ENCODE results near the gene FCER2. TPM values are rescaled to one million over a fixed set of nuclear protein-coding genes. Genes with fewer than 3 reads are reported as not detected.
A peak's percentile ranks its signal among the peaks of the same experiment; 100 is the strongest.

The FCER2 gene
- total RNA-seq, 3 donors from 2014 or later (not counting 1 experiment from before 2014, with no cell fraction given) = 0.52 to 1.2 (median 1.0) TPM

- H3K36me3 Mint-ChIP-seq = no peaks in the 10 kb centered on the region
- H3K4me1 Mint-ChIP-seq = peaks cover 6 to 34% of the 10 kb centered on the region in 2 donors
- Histone ChIP-seq H3K4me1 (ENCODE audit: control insufficient read depth, insufficient read depth, low read length) (peaks cover 45% of the 10 kb centered on the region), H3K27me3 (ENCODE audit: control insufficient read depth, insufficient read depth, low read length) (no peaks in the 10 kb centered on the region), H3K4me3 (ENCODE audit: low read length) (no peak within 1 kb of the TSS), H3K9me3 (ENCODE audit: control insufficient read depth, insufficient read depth, low read length) (peaks cover 2% of the 10 kb centered on the region), H3K27ac (ENCODE audit: low read length) (no peak within 1 kb of the TSS), H3K36me3 (ENCODE audit: control insufficient read depth, insufficient read depth, low read length) (no peaks in the 10 kb centered on the region)
- ATAC-seq (no peak), DNase-seq (no peak)
- peak within 1 kb of the TSS in 1 of 2 donors; percentile 59 for H3K27ac Mint-ChIP-seq
- 6% methylated on average over 10 of the region's 10 CpGs for WGBS (ENCODE audit: insufficient coverage)
- no peak for TF ChIP-seq CTCF (IDR thresholded peaks at IDR 0.05)
- peaks cover 14 to 23% of the 10 kb centered on the region in 2 donors for H3K27me3 Mint-ChIP-seq (ENCODE audit: low read depth in 2 of 2)
- H3K9me3 Mint-ChIP-seq = no peaks in the 10 kb centered on the region
- intact Hi-C loops (cut with micrococcal nuclease) = loop anchor here (10.0 kb wide), 1 partner anchor 322 kb away; no protein-coding TSS in a partner anchor
- no peak within 1 kb of the TSS for H3K4me3 Mint-ChIP-seq
These were observed 25.1 kb downstream of the FCER2 start, which contains the start of gene MCEMP1 for GRCh38 chr19:7676854-7677253. Gene MCEMP1, plus strand, starts transcription at chr19:7677090. Its CDS starts 31 bp downstream, at chr19:7677121.

GRCh38 chr19:7676376-7676775, 25.6 kb downstream of the FCER2 start:
- no peak overlapping the region for H3K27ac Mint-ChIP-seq
- H3K4me1 Mint-ChIP-seq = peaks cover under 1 to 29% of the 10 kb centered on the region in 2 donors
- 2% methylated on average over 7 of the region's 7 CpGs for WGBS (ENCODE audit: insufficient coverage)
- no peaks in the 10 kb centered on the region for H3K36me3 Mint-ChIP-seq
- Histone ChIP-seq H3K36me3 (ENCODE audit: control insufficient read depth, insufficient read depth, low read length) (no peaks in the 10 kb centered on the region), H3K9me3 (ENCODE audit: control insufficient read depth, insufficient read depth, low read length) (peaks cover 2% of the 10 kb centered on the region), H3K4me3 (ENCODE audit: low read length) (no peak overlapping the region), H3K27me3 (ENCODE audit: control insufficient read depth, insufficient read depth, low read length) (no peaks in the 10 kb centered on the region), H3K4me1 (ENCODE audit: control insufficient read depth, insufficient read depth, low read length) (peaks cover 40% of the 10 kb centered on the region), H3K27ac (ENCODE audit: low read length) (no peak overlapping the region)
- peaks cover 18 to 23% of the 10 kb centered on the region in 2 donors for H3K27me3 Mint-ChIP-seq (ENCODE audit: low read depth in 2 of 2)
- TF ChIP-seq CTCF (IDR thresholded peaks at IDR 0.05) = no peak
- peak in 1 of 2 donors; percentile 13 for DNase-seq
- no peak for ATAC-seq
- intact Hi-C loops (cut with micrococcal nuclease) = loop anchor here (10.0 kb wide), 1 partner anchor 322 kb away; no protein-coding TSS in a partner anchor
- H3K9me3 Mint-ChIP-seq = no peaks in the 10 kb centered on the region
- H3K4me3 Mint-ChIP-seq = no peak overlapping the region

- no peaks in the 10 kb centered on the region for H3K9me3 Mint-ChIP-seq
These were observed 27.6 kb downstream of the FCER2 start for GRCh38 chr19:7674010-7675005.

More at GRCh38 chr19:7674010-7675005, 27.6 kb downstream of the FCER2 start:
- H3K4me1 Mint-ChIP-seq = peaks cover 8 to 31% of the 10 kb centered on the region in 2 donors
- no peak overlapping the region for H3K27ac ChIP-seq (ENCODE audit: low read length)
- H3K4me1 ChIP-seq (ENCODE audit: control insufficient read depth, insufficient read depth, low read length) = peaks cover 35% of the 10 kb centered on the region
- DNase-seq (peak in 1 of 2 donors; percentile 55), ATAC-seq (peak; percentile 37 to 66 (median 52))
- no peak overlapping the region for H3K27ac Mint-ChIP-seq
- no peak overlapping the region for H3K4me3 ChIP-seq (ENCODE audit: low read length)
- no peak for TF ChIP-seq CTCF (IDR thresholded peaks at IDR 0.05)
- H3K36me3 Mint-ChIP-seq = no peaks in the 10 kb centered on the region
- intact Hi-C loops (cut with micrococcal nuclease) = loop anchor here (10.0 kb wide), 1 partner anchor 320 kb away; no protein-coding TSS in a partner anchor
- peaks cover 2% of the 10 kb centered on the region for H3K9me3 ChIP-seq (ENCODE audit: control insufficient read depth, insufficient read depth, low read length)
- H3K4me3 Mint-ChIP-seq = no peak overlapping the region
- H3K27me3 Mint-ChIP-seq (ENCODE audit: low read depth in 2 of 2) = peaks cover 30% of the 10 kb centered on the region in 2 donors
- H3K27me3 ChIP-seq (ENCODE audit: control insufficient read depth, insufficient read depth, low read length) = peaks cover 3% of the 10 kb centered on the region
- WGBS (ENCODE audit: insufficient coverage) = 64% methylated on average over 20 of the region's 21 CpGs
- H3K36me3 ChIP-seq (ENCODE audit: control insufficient read depth, insufficient read depth, low read length) = no peaks in the 10 kb centered on the region
